ENCODE results near the gene MUC5AC. TPM values are rescaled to one million over a fixed set of nuclear protein-coding genes. Genes with fewer than 3 reads are reported as not detected.

Gene MUC5AC
- total RNA-seq, 1 experiment from 2014 or later = under 0.01 TPM

DNA sequence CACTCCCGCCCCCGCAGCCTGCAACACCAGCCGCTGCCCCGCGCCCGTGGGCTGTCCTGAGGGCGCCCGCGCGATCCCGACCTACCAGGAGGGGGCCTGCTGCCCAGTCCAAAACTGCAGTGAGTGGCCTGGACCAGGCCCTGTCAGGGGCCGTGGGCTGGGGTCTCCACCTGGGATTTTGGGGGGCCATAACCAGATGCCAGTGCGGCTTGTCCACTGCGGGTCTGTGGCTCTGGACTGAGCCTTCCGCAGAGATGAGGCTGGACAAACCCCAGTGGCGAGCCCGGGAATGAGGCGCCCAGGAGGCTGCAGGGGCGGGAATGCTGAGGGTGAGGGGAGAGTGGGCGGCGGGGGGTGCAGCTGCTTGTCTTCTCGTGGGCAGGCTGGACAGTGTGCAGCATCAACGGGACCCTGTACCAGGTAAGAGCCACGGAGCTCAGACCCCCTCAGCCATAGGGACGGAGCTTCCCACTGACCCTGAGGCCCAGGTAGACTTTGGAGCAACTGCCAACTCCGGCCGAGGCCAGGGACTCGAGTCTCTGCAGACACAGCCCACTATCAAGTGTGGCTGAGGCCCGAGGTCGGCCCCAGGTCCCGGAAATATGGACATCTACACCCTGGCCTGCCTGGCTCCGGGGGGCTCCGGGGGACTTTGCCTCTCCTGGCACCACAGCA lies 40.3 kb downstream of the MUC5AC start:
- BruUV-seq (replicated peaks) = no TSS peak
- no peak overlapping the region for H2AFZ ChIP-seq (ENCODE audit: low read depth, low read length, poor library complexity, severe bottlenecking)
- H3K4me1 ChIP-seq (ENCODE audit: control insufficient read depth in 1 of 2, insufficient read depth in 2 of 2, low read length in 2 of 2) = peaks cover 0 to 4% of the 10 kb centered on the region in 2 experiments; a peak in 2 of 4 replicates
- DNase-seq (ENCODE audit: low read depth, low spot score) (no peak), ATAC-seq (peak; percentile 34; the same call in 1 of the 2 replicates)
- no peaks in the 10 kb centered on the region for H3K9me2 ChIP-seq (ENCODE audit: insufficient read depth)
- H3K9me3 ChIP-seq (ENCODE audit: control insufficient read depth in 1 of 2, insufficient read depth in 1 of 2, low read depth in 1 of 2, low read length in 2 of 2) = no peaks in the 10 kb centered on the region
- H3K4me2 ChIP-seq (ENCODE audit: low read length) = no peak overlapping the region
- H3K27me3 ChIP-seq (ENCODE audit: insufficient read depth, low read length) = no peaks in the 10 kb centered on the region
- H3K27ac ChIP-seq (ENCODE audit: low read depth, low read length) = no peak overlapping the region
- H3K79me2 ChIP-seq (ENCODE audit: insufficient read depth, low read length) = no peaks in the 10 kb centered on the region
- H4K20me1 ChIP-seq (ENCODE audit: insufficient read depth) = no peaks in the 10 kb centered on the region
- H3K9ac ChIP-seq (ENCODE audit: low read length) = no peak overlapping the region
- intact Hi-C loops (cut with micrococcal nuclease) = no loop called here
- no peak overlapping the region for H3K4me3 ChIP-seq (replicated peaks in 1 of 2; ENCODE audit: low read depth in 1 of 2, low read length in 2 of 2)
- POLR2A ChIA-PET = no interaction called here
- CTCF ChIA-PET = no interaction called here
- RAD21 ChIA-PET (ENCODE audit: low non-redundant PET in 1 of 2, low total read pairs in 2 of 2, uncharacterized antibody in 2 of 2, unreplicated experiment in 2 of 2) = no interaction called here
- no peaks in the 10 kb centered on the region for H3K36me3 ChIP-seq (ENCODE audit: control insufficient read depth in 1 of 2, insufficient read depth in 2 of 2, low read length in 2 of 2)
- peak in 1 of 3 experiments; percentile 19; a peak in 2 of 6 replicates for TF ChIP-seq CTCF (IDR thresholded peaks at IDR 0.05 in 2 of 3, conservative IDR thresholded peaks at IDR 0.05 in 1 of 3; ENCODE audit: borderline replicate concordance in 1 of 3, insufficient read depth in 1 of 3, low read depth in 2 of 3, low read length in 2 of 3)
- TF ChIP-seq YY1 (IDR thresholded peaks at IDR 0.05; ENCODE audit: extremely low read depth, insufficient replicate concordance, low read depth, low read length) = no peak

GRCh38 chr11:1198561-1199240 lies 40.9 kb downstream of the MUC5AC start:
- no peaks in the 10 kb centered on the region for H3K9me2 ChIP-seq (ENCODE audit: insufficient read depth)
- DNase-seq (ENCODE audit: low read depth, low spot score) = no peak

More at GRCh38 chr11:1198561-1199240, 40.9 kb downstream of the MUC5AC start:
- H3K79me2 ChIP-seq (ENCODE audit: insufficient read depth, low read length) = no peaks in the 10 kb centered on the region
- no peak overlapping the region for H3K27ac ChIP-seq (ENCODE audit: low read depth, low read length)
- ChIA-PET POLR2A (no interaction called here), RAD21 (ENCODE audit: low non-redundant PET in 1 of 2, low total read pairs in 2 of 2, uncharacterized antibody in 2 of 2, unreplicated experiment in 2 of 2) (no interaction called here), CTCF (no interaction called here)
- no peak overlapping the region for H2AFZ ChIP-seq (ENCODE audit: low read depth, low read length, poor library complexity, severe bottlenecking)
- H4K20me1 ChIP-seq (ENCODE audit: insufficient read depth) = no peaks in the 10 kb centered on the region
- H3K9me3 ChIP-seq (ENCODE audit: control insufficient read depth in 1 of 2, insufficient read depth in 1 of 2, low read depth in 1 of 2, low read length in 2 of 2) = no peaks in the 10 kb centered on the region
- H3K4me2 ChIP-seq (ENCODE audit: low read length) = no peak overlapping the region
- peaks cover 7 to 11% of the 10 kb centered on the region in 2 experiments for H3K4me1 ChIP-seq (ENCODE audit: control insufficient read depth in 1 of 2, insufficient read depth in 2 of 2, low read length in 2 of 2)
- no TSS peak for BruUV-seq (replicated peaks)
- H3K4me3 ChIP-seq (replicated peaks in 1 of 2; ENCODE audit: low read depth in 1 of 2, low read length in 2 of 2) = no peak overlapping the region
- no peak overlapping the region for H3K9ac ChIP-seq (ENCODE audit: low read length)
- ATAC-seq = no peak
- TF ChIP-seq FOSL1 (IDR thresholded peaks at IDR 0.05; ENCODE audit: low read depth) (no peak), SP1 (IDR thresholded peaks at IDR 0.05; ENCODE audit: low read depth) (no peak), POLR2AphosphoS5 (IDR thresholded peaks at IDR 0.05; ENCODE audit: low read depth, low read length) (no peak)
- intact Hi-C loops (cut with micrococcal nuclease) = no loop called here
- no peaks in the 10 kb centered on the region for H3K27me3 ChIP-seq (ENCODE audit: insufficient read depth, low read length)
- no peaks in the 10 kb centered on the region for H3K36me3 ChIP-seq (ENCODE audit: control insufficient read depth in 1 of 2, insufficient read depth in 2 of 2, low read length in 2 of 2)
